H1 (cell line): ENCODE measurements around the gene CHMP5. TPM values are rescaled to one million over a fixed set of nuclear protein-coding genes. Genes with fewer than 3 reads are reported as not detected.

ENCODE experiments used
- CTCF ChIA-PET: fragments of 300-600 bp; sonication (Branson Sonifier 250); formaldehyde crosslinking; loops from one replicate; lab custom pipeline; 2021; ENCODE audit not compliant: partially characterized antibody; lab: Charles Lee
- POLR2A ChIA-PET: fragments of 300-600 bp; sonication (Branson Sonifier 250); formaldehyde crosslinking; loops from one replicate; lab custom pipeline; 2021; ENCODE audit warnings: inconsistent platforms; ENCODE audit not compliant: partially characterized antibody; lab: Charles Lee
- DNase-seq, 2 experiments: peaks; one replicate each; pipeline versions ENCODE4 v3.0.0 to v3.0.0-alpha.2; 2010 to 2022; ENCODE audit warnings: low spot score in 2 of 2, low read depth in 1 of 2, mixed read lengths in 1 of 2
- FAIRE-seq: peaks from 2 replicates; lab custom pipeline; 2011; peaks lifted over from hg19 to GRCh38; lab: Jason Lieb, UNC
- H2AFZ ChIP-seq: 2 replicates; pipeline ENCODE4 v1.8.1; 2012; ENCODE audit warnings: low read length, inconsistent platforms
- H2AK5ac ChIP-seq: 2 replicates; pipeline ENCODE4 v1.6.1; 2013; ENCODE audit warnings: low read depth, low read length
- H2BK120ac ChIP-seq: replicated peaks from 2 replicates; pipeline ENCODE3; 2013; ENCODE audit warnings: low read depth, low read length, inconsistent platforms
- H2BK12ac ChIP-seq: 2 replicates; pipeline ENCODE4 v1.6.1; 2013; ENCODE audit warnings: low read depth, low read length
- H2BK15ac ChIP-seq: 2 replicates; pipeline ENCODE4 v1.6.1; 2013; ENCODE audit warnings: low read length
- H2BK20ac ChIP-seq: 2 replicates; pipeline ENCODE4 v1.6.1; 2013; ENCODE audit warnings: low read length
- H2BK5ac ChIP-seq: 2 replicates; pipeline ENCODE4 v1.6.1; 2013; ENCODE audit warnings: low read depth, low read length
- H3K14ac ChIP-seq: 2 replicates; pipeline ENCODE4 v1.6.1; 2013; ENCODE audit warnings: inconsistent platforms; ENCODE audit not compliant: insufficient read length
- H3K18ac ChIP-seq: 2 replicates; pipeline ENCODE4 v1.6.1; 2013; ENCODE audit warnings: low read length; ENCODE audit errors: extremely low read depth
- H3K23ac ChIP-seq: 2 replicates; pipeline ENCODE4 v1.6.1; 2013; ENCODE audit warnings: inconsistent platforms; ENCODE audit not compliant: insufficient read length
- H3K23me2 ChIP-seq: 2 replicates; pipeline ENCODE4 v1.6.1; 2013; ENCODE audit warnings: low read depth, low read length
- H3K27ac ChIP-seq: 2 replicates; pipeline ENCODE4 v1.6.1; 2011; ENCODE audit warnings: low read depth, low read length, inconsistent platforms
- H3K27me3 ChIP-seq, 4 experiments: replicated peaks in 1 of 4; 1 replicate in 1 of 4; 2 replicates in 3 of 4; pipeline versions ENCODE4 v1.6.1 to v1.8.1; 2011 to 2013; ENCODE audit warnings: low read length in 3 of 4, mild to moderate bottlenecking in 3 of 4, inconsistent platforms in 2 of 4, mixed read lengths in 2 of 4, moderate library complexity in 1 of 4; ENCODE audit not compliant: control insufficient read depth in 3 of 4, insufficient read depth in 3 of 4; ENCODE audit errors: extremely low read depth in 1 of 4
- H3K36me3 ChIP-seq, 4 experiments: 2 replicates each; pipeline versions ENCODE4 v1.6.1 to v1.8.1; 2011 to 2013; ENCODE audit warnings: mild to moderate bottlenecking in 4 of 4, low read length in 3 of 4, moderate library complexity in 2 of 4, control low read depth in 1 of 4, inconsistent platforms in 1 of 4; ENCODE audit not compliant: insufficient read depth in 4 of 4, control insufficient read depth in 2 of 4
- H3K4ac ChIP-seq: replicated peaks from 2 replicates; pipeline ENCODE3; 2013; ENCODE audit warnings: low read length, low read depth, mixed read lengths, inconsistent platforms; ENCODE audit not compliant: insufficient read length
- H3K4me1 ChIP-seq, 4 experiments: replicated peaks in 1 of 4; 1 replicate in 1 of 4; 2 replicates in 3 of 4; pipeline versions ENCODE4 v1.6.1 to v1.8.1; 2011 to 2013; ENCODE audit warnings: low read length in 3 of 4, inconsistent platforms in 2 of 4, mixed read lengths in 1 of 4; ENCODE audit not compliant: insufficient read depth in 4 of 4, control insufficient read depth in 3 of 4
- H3K4me2 ChIP-seq, 2 experiments: 2 replicates each; pipeline versions ENCODE4 v1.6.1 to v1.8.1; 2011 to 2013; ENCODE audit warnings: low read depth in 2 of 2, low read length in 2 of 2, control low read depth in 1 of 2, inconsistent platforms in 1 of 2, mild to moderate bottlenecking in 1 of 2; ENCODE audit not compliant: insufficient read depth in 1 of 2
- H3K4me3 ChIP-seq, 4 experiments: fragments of 200-600, 300-600 bp in 1 of 4; sonication (generic), shearing (Covaris generic), sonication (Bioruptor Twin) in 1 of 4; 2 replicates each; pipeline versions ENCODE4 v1.5.1 to v1.8.1; 2011 to 2016; ENCODE audit warnings: low read length in 4 of 4, low read depth in 3 of 4, control low read depth in 2 of 4, inconsistent platforms in 2 of 4, mild to moderate bottlenecking in 2 of 4, mixed read lengths in 1 of 4, moderate library complexity in 1 of 4; ENCODE audit not compliant: insufficient read depth in 2 of 4; ENCODE audit errors: extremely low read depth in 1 of 4
- H3K56ac ChIP-seq: replicated peaks from 2 replicates; pipeline ENCODE3; 2013; ENCODE audit warnings: low read depth, mild to moderate bottlenecking, mixed read lengths, low read length, inconsistent platforms; ENCODE audit not compliant: insufficient read length
- H3K79me1 ChIP-seq: 2 replicates; pipeline ENCODE4 v1.6.1; 2013; ENCODE audit warnings: low read depth, low read length, control low read depth
- H3K79me2 ChIP-seq, 2 experiments: 2 replicates each; pipeline versions ENCODE4 v1.6.1 to v1.8.1; 2012 to 2013; ENCODE audit warnings: low read length in 2 of 2, mild to moderate bottlenecking in 2 of 2, inconsistent platforms in 1 of 2; ENCODE audit not compliant: insufficient read depth in 2 of 2, control insufficient read depth in 1 of 2
- H3K9ac ChIP-seq, 4 experiments: replicated peaks in 1 of 4; 1 replicate in 1 of 4; 2 replicates in 3 of 4; pipeline versions ENCODE4 v1.6.1 to v1.8.1; 2011 to 2013; ENCODE audit warnings: low read depth in 3 of 4, low read length in 3 of 4, control low read depth in 2 of 4, mild to moderate bottlenecking in 2 of 4, moderate library complexity in 2 of 4, inconsistent platforms in 1 of 4; ENCODE audit errors: extremely low read depth in 1 of 4
- H3K9me3 ChIP-seq, 2 experiments: 2 replicates each; pipeline versions ENCODE4 v1.6.1 to v1.8.1; 2012 to 2013; ENCODE audit warnings: mild to moderate bottlenecking in 2 of 2, moderate library complexity in 2 of 2, control low read depth in 1 of 2, inconsistent platforms in 1 of 2, low read depth in 1 of 2, low read length in 1 of 2, mixed read lengths in 1 of 2; ENCODE audit not compliant: insufficient read depth in 2 of 2
- H4K20me1 ChIP-seq, 2 experiments: replicated peaks in 1 of 2; 2 replicates each; pipeline versions ENCODE3 to v1.8.1; 2011 to 2013; ENCODE audit warnings: inconsistent platforms in 2 of 2, low read length in 2 of 2, mild to moderate bottlenecking in 1 of 2; ENCODE audit not compliant: insufficient read depth in 2 of 2, control insufficient read depth in 1 of 2
- H4K5ac ChIP-seq: 2 replicates; pipeline ENCODE4 v1.6.1; 2013; ENCODE audit warnings: low read length, low read depth, mixed read lengths, inconsistent platforms; ENCODE audit not compliant: insufficient read length
- H4K8ac ChIP-seq: 2 replicates; pipeline ENCODE4 v1.8.0; 2013; ENCODE audit warnings: mild to moderate bottlenecking, moderate library complexity, low read length, inconsistent platforms; ENCODE audit not compliant: insufficient read depth; ENCODE audit errors: extremely low read depth
- H4K91ac ChIP-seq: replicated peaks from 2 replicates; pipeline ENCODE3; 2013; ENCODE audit warnings: low read length, mixed read lengths, inconsistent platforms; ENCODE audit not compliant: insufficient read length
- BRCA1 ChIP-seq: IDR thresholded peaks from 2 replicates; pipeline ENCODE4 v1.6.1; 2012; ENCODE audit warnings: low read depth, low read length, improper control_type of control experiment
- CBX8 ChIP-seq: fragments of 300-800, 300-1000 bp; sonication (generic); IDR thresholded peaks from 2 replicates; pipeline ENCODE4 v1.7.1; 2016; ENCODE audit warnings: low read depth, low read length, borderline replicate concordance
- CEBPB ChIP-seq: IDR thresholded peaks from 2 replicates; pipeline ENCODE4 v1.6.1; 2012; ENCODE audit warnings: low read depth, low read length
- CHD2 ChIP-seq: IDR thresholded peaks from 2 replicates; pipeline ENCODE4 v1.6.1; 2012; ENCODE audit warnings: low read length, improper control_type of control experiment
- FOSL1 ChIP-seq: IDR thresholded peaks from 2 replicates; pipeline ENCODE4 v1.6.1; 2011; ENCODE audit warnings: mild to moderate bottlenecking, low read depth, low read length, moderate library complexity; ENCODE audit not compliant: insufficient read depth
- HDAC2 ChIP-seq, 2 experiments: fragments of 300-600 bp in 1 of 2; sonication (generic) in 1 of 2; IDR thresholded peaks; 2 replicates each; pipeline ENCODE4 v1.6.1; 2011 to 2012; ENCODE audit warnings: low read depth in 2 of 2, low read length in 2 of 2, mild to moderate bottlenecking in 2 of 2, moderate library complexity in 2 of 2, borderline replicate concordance in 1 of 2, inconsistent platforms in 1 of 2
- HDAC6 ChIP-seq: IDR thresholded peaks from one replicate; pipeline ENCODE4 v1.7.1; 2012; ENCODE audit warnings: low read depth, mild to moderate bottlenecking, inconsistent platforms, low read length, moderate library complexity
- KDM1A ChIP-seq: fragments of 200-600, 300-600 bp; sonication (generic); IDR thresholded peaks from 2 replicates; pipeline ENCODE4 v1.7.1; 2016; ENCODE audit warnings: mild to moderate bottlenecking, low read length, borderline replicate concordance
- MAX ChIP-seq: IDR thresholded peaks from 2 replicates; pipeline ENCODE4 v1.6.1; 2012; ENCODE audit warnings: inconsistent platforms
- POU5F1 ChIP-seq: IDR thresholded peaks from 2 replicates; pipeline ENCODE4 v1.6.1; 2011; ENCODE audit warnings: low read depth, mild to moderate bottlenecking, low read length, moderate library complexity
- SP4 ChIP-seq: IDR thresholded peaks from 2 replicates; pipeline ENCODE4 v1.6.1; 2012; ENCODE audit warnings: low read length, inconsistent platforms
- TCF12 ChIP-seq: IDR thresholded peaks from 2 replicates; pipeline ENCODE4 v1.6.1; 2011; ENCODE audit warnings: low read depth, mild to moderate bottlenecking, low read length
- TEAD4 ChIP-seq: IDR thresholded peaks from 2 replicates; pipeline ENCODE4 v1.6.1; 2012; ENCODE audit warnings: low read depth, low read length, inconsistent platforms, mixed read lengths
- YY1 ChIP-seq: IDR thresholded peaks from 2 replicates; pipeline ENCODE4 v1.6.1; 2011; ENCODE audit warnings: low read depth, mild to moderate bottlenecking, low read length
- WGBS, 2 experiments: shearing (Covaris generic) in 1 of 2; methylation state at CpG; one replicate each; pipeline versions ENCODE4 v1.1.6 to v1.1.7; 2013 to 2015; ENCODE audit warnings: low lambda C conversion rate in 2 of 2, mixed read lengths in 2 of 2, inconsistent platforms in 1 of 2, low coverage in 1 of 2, missing lambda C conversion rate in 1 of 2; ENCODE audit not compliant: insufficient replicate concordance in 2 of 2, insufficient coverage in 1 of 2, insufficient read length in 1 of 2; ENCODE audit errors: extremely low coverage in 1 of 2, missing lambda C conversion rate in 1 of 2; 5-methylcytosine and 5-hydroxymethylcytosine counted together
- polyA plus RNA-seq, 7 experiments: library from polyadenylated mRNA; depleted of rRNA in 3 of 7; stranded (reverse) in 5 of 7; unstranded in 2 of 7; fragments of >200 nt in 5 of 7; fragments of 200-250 nt in 2 of 7; gene quantifications; 1 replicate in 5 of 7; 2 replicates in 1 of 7; 4 replicates in 1 of 7; pipeline versions ENCODE4 v1.2.1 to v1.2.3, GENCODE V29; 2011 to 2013; ENCODE audit warnings: missing spikeins in 2 of 7, mixed read lengths in 2 of 7
- total RNA-seq: library from RNA; stranded (reverse); fragmentation: NEBNext Ultra II Directional; extraction: Animal tissue kit (Norgen Biotek cat#: 25700); gene quantifications from 2 replicates; pipeline ENCODE4 v1.2.1, GENCODE V29; 2021

CHMP5 gene
- total and polyA plus RNA-seq, 2 of the 8 experiments (the other 6 are each of a cell fraction or from before 2014, with no cell fraction given): 25.0 to 47.3 TPM

- Histone ChIP-seq H3K27ac (no peak overlapping the region), H4K20me1 (no peaks in the 10 kb centered on the region), H4K5ac (no peak overlapping the region), H3K9ac (no peak overlapping the region), H3K56ac (no peak overlapping the region), H3K27me3 (no peaks in the 10 kb centered on the region), H3K79me2 (no peaks in the 10 kb centered on the region), H3K36me3 (peaks cover 18 to 47% (median 35%) of the 10 kb centered on the region in 4 experiments), H3K79me1 (no peaks in the 10 kb centered on the region), H3K4ac (no peak overlapping the region), H2AFZ (no peak overlapping the region), H2BK15ac (no peak overlapping the region), H2AK5ac (no peak overlapping the region), H3K18ac (no peak overlapping the region), H4K8ac (no peak overlapping the region), H2BK12ac (no peak overlapping the region), H4K91ac (no peak overlapping the region), H3K14ac (no peak overlapping the region), H2BK20ac (no peak overlapping the region), H3K23ac (no peak overlapping the region), H3K4me1 (no peaks in the 10 kb centered on the region), H2BK5ac (no peak overlapping the region), H3K4me2 (no peak overlapping the region), H3K9me3 (no peaks in the 10 kb centered on the region), H2BK120ac (no peak overlapping the region), H3K4me3 (no peak overlapping the region), H3K23me2 (no peaks in the 10 kb centered on the region)
- DNase-seq (no peak), FAIRE-seq (no peak)
- ChIA-PET CTCF (no interaction called here), POLR2A (interaction anchor here (0.6 kb wide), 1 partner anchor 211 kb away, joined by 3 read pairs; no protein-coding TSS in a partner anchor)
- 90% methylated on average over 4 of the region's 4 CpGs; no CpG with 5 or more reads in 1 of the 2 experiments for WGBS, 2 experiments
- TF ChIP-seq FOSL1 (no peak), TEAD4 (no peak), BRCA1 (no peak), POU5F1 (no peak), HDAC6 (no peak), CEBPB (no peak), MAX (no peak), KDM1A (no peak), HDAC2 (IDR thresholded peaks at IDR 0.05; ENCODE audit: borderline replicate concordance in 1 of 2, low read depth in 2 of 2, low read length in 2 of 2) (no peak), SP4 (no peak), TCF12 (no peak), CBX8 (no peak), YY1 (no peak), CHD2 (no peak)
Measured at GRCh38 chr9:33277484-33277883, 12.6 kb downstream of the CHMP5 start.
